NB4 (cell line): Measurements from ENCODE around the gene FEM1C.
A peak's percentile ranks its signal among the peaks of the same experiment; 100 is the strongest.

ENCODE experiments used
- DNase-seq: peaks from one replicate; pipeline ENCODE4 v3.0.0; 2010; ENCODE audit warnings: low read depth
- H3K4me3 ChIP-seq: one replicate; pipeline ENCODE4 v1.5.1; 2011; ENCODE audit warnings: mild to moderate bottlenecking, low read depth, low read length, moderate library complexity
- MYC ChIP-seq: IDR thresholded peaks from 2 replicates; pipeline ENCODE4 v1.6.1; 2011; ENCODE audit warnings: low read depth, low read length
- POLR2A ChIP-seq: IDR thresholded peaks from 2 replicates; pipeline ENCODE4 v1.6.1; 2011; ENCODE audit warnings: mild to moderate bottlenecking; ENCODE audit not compliant: insufficient read length; ENCODE audit errors: extremely low read depth
- TF ChIP-seq, protein P1 (sequence below): IDR thresholded peaks from 2 replicates; pipeline ENCODE4 v1.6.1; 2011; ENCODE audit warnings: low read depth, low read length
- TF ChIP-seq, protein P2 (sequence below): IDR thresholded peaks from one replicate; pipeline ENCODE4 v1.5.1; 2012; ENCODE audit warnings: low read depth, low read length

Gene FEM1C

DNA sequence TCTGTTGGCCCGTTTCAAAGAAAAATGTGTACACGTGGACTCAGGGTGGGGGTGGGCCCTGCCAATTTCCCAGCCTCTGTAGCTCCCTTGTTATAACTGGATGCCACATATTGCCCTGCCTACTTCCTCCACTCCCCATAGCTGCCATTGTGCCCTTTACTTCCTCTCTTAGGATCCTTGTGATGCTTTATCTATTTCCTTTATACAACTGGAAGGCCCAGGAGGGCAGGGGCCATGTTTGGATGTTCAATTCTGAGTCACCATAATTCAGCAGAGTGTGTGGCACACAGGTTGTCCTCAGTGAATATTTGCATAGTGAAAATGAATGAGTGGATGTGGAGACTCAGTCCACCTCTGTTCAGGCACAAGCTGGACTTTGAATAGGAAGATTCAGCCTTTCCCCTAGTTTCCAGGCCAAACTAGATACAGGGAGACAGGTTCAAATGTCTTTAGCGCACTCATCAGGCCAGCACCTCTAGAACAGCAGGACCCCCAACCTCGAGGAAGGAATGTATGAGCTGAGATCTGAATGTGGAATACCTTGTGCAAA, 10.6 kb upstream of the FEM1C start:
- no peak for DNase-seq
- H3K4me3 ChIP-seq, result no peak overlapping the region
- TF ChIP-seq, protein P1, sequence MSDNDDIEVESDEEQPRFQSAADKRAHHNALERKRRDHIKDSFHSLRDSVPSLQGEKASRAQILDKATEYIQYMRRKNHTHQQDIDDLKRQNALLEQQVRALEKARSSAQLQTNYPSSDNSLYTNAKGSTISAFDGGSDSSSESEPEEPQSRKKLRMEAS, result no peak
- TF ChIP-seq, protein P2, sequence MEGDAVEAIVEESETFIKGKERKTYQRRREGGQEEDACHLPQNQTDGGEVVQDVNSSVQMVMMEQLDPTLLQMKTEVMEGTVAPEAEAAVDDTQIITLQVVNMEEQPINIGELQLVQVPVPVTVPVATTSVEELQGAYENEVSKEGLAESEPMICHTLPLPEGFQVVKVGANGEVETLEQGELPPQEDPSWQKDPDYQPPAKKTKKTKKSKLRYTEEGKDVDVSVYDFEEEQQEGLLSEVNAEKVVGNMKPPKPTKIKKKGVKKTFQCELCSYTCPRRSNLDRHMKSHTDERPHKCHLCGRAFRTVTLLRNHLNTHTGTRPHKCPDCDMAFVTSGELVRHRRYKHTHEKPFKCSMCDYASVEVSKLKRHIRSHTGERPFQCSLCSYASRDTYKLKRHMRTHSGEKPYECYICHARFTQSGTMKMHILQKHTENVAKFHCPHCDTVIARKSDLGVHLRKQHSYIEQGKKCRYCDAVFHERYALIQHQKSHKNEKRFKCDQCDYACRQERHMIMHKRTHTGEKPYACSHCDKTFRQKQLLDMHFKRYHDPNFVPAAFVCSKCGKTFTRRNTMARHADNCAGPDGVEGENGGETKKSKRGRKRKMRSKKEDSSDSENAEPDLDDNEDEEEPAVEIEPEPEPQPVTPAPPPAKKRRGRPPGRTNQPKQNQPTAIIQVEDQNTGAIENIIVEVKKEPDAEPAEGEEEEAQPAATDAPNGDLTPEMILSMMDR, result no peak
- TF ChIP-seq MYC (no peak), POLR2A (no peak)

DNA sequence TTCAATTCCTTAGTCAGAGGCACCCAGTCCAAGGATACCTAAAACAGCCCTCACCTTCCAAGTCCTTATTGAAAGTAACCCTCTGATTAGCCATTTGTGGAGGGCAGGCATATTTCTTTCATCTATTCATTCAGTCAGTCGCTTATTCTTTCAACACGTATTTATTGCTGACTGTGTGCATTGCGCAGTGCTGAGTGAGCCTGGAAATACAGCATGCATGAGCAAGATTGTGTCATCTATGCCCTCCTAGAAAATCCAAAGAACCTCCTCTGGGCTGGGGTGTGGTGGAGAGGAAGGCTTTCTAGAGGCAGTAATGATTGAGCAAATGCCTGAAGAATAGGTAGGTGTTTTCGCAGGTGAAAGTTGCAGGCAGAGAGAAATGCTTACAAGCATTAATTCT, 8.5 kb upstream of the FEM1C start:
- no peak for TF ChIP-seq POLR2A
- TF ChIP-seq, protein P2, result no peak
- no peak for TF ChIP-seq MYC
- TF ChIP-seq, protein P1, result no peak

DNA sequence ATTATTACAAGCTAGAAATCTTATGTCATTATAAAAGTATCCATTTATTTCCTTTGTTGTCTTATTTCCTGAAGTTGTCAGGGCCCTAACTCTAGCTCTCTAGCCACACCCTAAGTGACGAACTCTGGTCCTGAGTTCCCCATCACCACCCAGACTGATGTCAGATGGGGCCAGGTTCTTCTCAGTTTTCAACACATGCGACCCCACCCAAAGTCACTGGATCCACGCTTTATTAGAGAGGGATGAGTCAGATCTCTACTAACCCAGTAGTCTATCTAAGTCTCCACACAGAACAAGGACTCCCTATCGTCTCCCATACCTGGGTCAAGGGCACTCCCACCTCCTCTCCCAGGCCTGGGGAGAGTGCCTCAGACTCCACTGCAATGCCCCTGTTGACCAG, 6.8 kb upstream of the FEM1C start:
- no peak for DNase-seq
- no peak for TF ChIP-seq MYC
- TF ChIP-seq, protein P2, result no peak
- TF ChIP-seq, protein P1, result no peak
- TF ChIP-seq POLR2A, result no peak

More for the DNA sequence above, 8.5 kb upstream of the FEM1C start:
- DNase-seq, result no peak
- no peak overlapping the region for H3K4me3 ChIP-seq

DNA sequence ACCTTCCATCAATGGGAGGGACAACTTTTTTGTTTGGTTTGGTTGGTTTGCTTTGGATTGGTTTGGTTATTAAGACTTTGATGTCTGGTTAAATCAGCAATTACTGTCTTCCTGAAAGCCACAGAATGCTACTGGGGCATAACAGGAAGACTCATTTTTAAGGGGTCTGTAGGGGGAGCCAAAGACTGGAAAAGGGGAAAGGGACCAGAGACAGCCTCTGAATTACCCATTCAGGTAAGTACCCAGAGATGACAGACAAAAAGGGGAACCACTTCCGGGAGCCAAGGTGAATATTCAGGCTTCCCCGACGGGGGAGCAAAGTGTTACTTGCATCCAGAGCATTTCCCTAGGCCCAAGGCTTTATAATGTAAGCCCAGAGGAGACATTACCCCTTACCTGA, 4.6 kb upstream of the FEM1C start:
- TF ChIP-seq, protein P2, result peak; percentile 11
- TF ChIP-seq MYC (no peak), POLR2A (no peak)
- H3K4me3 ChIP-seq, result no peak overlapping the region
- DNase-seq, result peak; percentile 43

More for the DNA sequence above, 6.8 kb upstream of the FEM1C start:
- no peak overlapping the region for H3K4me3 ChIP-seq

DNA sequence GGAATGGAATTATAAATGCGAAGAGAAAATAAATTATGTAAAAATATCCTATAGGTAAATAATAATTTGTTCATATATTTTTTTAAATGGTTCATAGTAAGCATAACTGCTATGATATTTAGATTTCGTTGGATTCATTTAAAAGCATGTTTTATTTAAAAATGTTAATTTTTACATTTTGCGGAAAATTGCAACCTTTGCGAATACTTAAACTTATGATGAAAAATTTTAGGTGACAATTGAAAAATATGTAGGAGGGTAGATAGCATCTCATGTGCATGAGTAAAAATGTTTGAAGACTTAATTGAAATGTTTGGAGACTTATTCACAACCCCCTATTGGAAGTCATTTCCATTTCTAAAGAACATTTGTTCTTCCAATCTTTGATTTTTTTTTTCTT, 4.1 kb upstream of the FEM1C start:
- TF ChIP-seq, protein P1, result no peak
- TF ChIP-seq MYC (no peak), POLR2A (no peak)
- TF ChIP-seq, protein P2, result no peak
- no peak for DNase-seq
- H3K4me3 ChIP-seq, result no peak overlapping the region
